Measurements from ENCODE around the gene CTNNA1.

CTNNA1 gene

DNA sequence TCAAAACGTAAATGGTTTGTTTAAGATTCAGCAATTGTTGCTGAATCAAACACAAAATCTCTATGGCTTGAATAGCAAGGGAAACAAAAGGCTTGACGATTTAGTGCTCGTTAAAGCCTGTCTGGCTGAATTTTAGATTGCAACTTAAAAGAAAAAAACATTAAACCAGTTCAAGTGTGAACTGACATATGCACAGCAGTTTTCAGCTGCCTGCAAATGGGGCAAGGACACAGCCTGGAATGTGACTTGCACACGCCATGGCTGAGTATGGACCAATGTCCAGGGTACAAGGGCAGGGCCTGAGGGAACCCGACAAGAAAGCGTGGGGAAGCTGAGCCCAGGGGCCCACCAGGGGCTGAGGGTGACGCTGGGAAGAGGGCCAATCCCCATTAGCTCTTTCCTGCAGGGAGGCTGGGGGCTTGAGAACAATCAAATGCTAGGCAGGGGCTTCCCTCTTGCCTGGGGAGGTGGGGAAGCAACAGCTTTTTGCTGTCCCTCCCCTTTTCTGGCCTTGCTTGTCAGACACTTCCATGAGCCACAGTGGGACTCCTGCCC is 211.5 kb downstream of the CTNNA1 start:
- no peak for DNase-seq (ENCODE audit: low read depth in 3 of 3)

DNA sequence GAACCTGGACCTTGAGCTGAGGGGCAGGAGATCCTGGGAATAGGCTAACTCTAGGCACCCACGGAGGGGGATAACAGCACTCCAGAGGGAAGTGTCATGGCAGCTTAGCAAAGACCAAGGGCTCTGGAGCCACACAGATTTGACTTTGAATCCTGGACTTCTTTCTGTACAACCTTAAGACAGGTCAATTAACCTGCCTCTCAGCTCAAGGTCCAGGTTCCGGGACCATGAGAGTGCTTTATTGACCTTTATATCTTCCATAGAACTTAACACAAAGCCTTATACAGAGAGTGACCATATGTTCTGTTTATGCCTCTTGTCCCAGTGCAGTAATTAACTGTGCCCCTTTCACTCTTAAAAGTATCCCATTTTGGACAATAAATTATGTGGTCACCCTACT is 212.4 kb downstream of the CTNNA1 start:
- DNase-seq (ENCODE audit: low read depth in 3 of 3): no peak

DNA sequence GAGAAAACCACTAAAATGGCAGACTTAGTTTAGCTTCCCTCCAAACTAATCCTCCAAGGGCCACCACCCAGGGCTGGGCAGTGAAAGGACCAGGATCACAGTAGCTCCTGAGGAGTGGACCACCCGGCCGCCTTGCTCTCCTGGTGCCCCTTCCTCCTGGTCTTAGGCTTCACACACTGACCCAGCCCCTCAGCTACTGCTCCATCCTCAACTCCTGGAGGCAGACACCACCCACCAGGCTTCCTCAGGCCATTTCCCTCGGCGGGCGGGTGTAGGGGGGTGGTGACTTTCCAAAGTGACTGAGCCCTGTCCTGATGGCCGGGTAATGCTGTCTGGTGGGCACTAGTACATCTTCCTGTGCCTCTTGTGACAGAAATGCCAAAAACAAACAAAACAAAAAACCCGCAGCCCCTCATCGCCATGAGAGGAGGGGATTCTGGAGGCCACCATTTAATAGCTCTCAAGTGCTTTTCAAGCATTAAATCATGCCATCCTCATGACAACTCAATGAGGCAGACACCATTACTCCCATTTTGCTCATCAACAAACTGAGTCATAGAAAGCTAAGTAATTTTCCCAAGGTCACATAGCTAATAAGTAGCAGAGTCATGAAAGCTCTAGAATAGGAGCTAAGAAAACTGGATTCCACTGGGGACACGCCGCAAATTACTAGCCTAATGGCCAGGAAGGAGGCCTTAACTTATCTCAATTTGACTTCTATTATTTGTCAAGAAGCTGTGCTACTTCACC is 213.2 kb downstream of the CTNNA1 start:
- no peak for DNase-seq (ENCODE audit: low read depth in 3 of 3)

DNA sequence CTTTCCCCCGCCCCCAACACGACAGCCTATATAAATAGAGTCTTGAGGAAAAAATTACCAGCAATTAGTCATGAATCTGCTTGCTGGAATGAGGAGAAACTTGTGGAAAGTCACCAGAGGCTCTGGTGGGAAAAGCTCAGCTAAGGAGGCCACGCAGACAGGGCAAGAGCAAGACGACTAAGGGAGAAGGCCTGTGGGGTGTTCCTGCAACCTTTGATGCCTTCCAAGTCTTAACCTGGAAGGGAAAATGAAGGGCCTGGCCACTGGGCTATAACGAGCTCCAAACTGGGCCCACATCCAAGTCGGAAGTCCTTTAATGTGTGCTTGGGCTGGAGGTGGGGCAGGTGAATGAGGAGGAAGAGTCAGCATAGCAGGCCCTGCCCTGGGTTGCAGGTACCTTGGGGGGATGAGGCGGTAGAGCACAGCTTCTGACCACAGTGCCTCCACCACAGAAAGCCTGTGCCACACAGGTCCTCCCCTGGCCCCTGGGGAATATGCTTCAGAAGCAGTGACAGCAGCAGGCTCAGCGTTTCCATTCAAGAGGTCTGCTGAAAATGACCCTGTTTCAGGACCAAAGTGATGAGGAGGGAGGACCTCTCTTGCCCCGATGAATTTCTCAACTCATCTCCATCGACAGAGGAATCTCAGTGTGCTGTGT is 214.7 kb downstream of the CTNNA1 start:
- DNase-seq (ENCODE audit: low read depth in 3 of 3): no peak

DNA sequence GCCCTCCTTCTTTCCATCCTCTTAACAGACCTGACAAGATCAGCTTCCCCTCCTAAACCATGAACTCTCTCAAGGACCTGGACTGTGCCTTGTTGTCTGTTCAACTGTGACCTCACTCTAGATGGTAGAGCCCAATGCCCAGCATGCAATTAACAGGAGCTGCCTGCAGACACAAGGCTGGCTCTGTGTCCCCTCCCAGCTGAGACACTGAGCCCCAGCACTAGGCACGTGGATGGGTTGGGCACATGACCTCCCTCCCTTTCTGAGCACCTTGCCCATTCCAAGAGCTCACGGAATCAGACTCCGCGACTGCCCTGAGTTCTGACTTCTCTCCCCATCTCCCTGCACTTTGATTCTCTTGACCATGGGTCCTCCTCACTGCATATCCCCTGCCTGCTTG is 215.4 kb downstream of the CTNNA1 start:
- DNase-seq (ENCODE audit: low read depth in 3 of 3): no peak

DNA sequence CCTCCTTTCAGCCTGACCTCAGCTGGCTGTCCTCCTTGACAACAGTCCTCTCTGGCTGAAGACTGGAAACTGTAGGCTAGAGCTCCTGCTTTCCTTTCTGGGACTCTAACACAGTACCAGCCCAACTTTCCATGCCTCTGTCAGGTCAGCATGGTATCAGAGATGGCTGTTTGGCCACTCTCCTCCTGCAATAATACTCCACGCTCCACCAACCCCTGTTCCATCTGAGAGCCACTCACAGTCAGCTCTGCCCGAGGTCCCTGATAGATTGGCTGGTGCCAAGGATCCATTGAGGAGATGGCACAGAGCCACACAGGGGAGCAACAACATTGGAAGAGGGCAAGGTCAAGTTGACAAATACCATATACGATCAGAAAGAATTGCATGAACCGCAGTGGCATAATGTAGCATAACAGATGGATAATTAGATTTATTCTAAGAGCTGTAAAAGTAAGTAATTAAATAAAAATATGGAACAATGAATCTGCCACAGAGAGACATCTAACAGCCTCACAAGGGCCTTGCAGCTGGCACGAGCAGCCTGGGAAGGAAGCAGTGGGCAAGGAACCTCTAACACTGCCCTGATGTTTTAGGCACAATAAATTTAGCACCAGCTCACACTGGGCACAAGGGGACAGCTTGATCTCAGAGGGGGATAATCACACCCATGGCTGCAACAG is 216.2 kb downstream of the CTNNA1 start:
- no peak for DNase-seq (ENCODE audit: low read depth in 3 of 3)

DNA sequence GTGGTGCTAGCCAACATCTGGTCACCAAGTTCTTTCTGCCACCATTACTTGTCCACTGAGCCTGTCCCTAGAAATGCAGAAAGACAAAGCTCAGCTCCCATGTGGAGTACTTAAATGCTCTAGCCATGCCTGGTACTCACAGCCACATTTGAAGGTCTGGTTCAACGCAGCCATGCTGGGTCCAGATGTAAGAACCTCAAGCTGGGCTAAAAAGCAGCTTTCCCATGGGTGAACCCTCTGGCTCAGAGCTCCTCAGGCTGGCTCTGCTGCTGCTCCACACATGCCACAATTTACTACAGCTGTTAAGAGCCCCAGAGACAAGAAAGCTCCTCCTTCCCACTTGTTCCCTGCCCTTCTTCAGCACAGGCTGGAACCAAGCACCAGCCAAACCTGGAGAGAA is 219.0 kb downstream of the CTNNA1 start:
- DNase-seq (ENCODE audit: low read depth in 3 of 3): no peak

DNA sequence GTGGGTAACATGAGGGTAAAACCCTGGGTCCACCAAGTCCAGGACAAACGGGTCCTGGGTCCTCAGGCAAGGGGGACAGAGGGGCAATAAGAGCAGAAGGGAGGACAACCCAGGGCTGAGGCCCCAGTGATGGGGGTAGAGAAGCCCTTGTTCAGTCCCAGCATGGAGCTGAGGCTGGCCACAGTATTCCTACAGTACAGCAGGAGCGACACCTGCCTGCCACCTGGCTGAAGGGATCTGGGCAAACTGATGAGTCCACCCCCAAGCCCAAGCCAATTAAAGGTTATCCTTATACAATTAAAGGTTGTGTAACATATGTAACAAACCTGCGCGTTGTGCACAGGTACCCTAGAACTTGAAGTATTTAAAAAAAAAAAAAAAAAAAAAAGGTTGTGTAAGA is 219.6 kb downstream of the CTNNA1 start:
- DNase-seq (ENCODE audit: low read depth in 3 of 3): no peak

DNA sequence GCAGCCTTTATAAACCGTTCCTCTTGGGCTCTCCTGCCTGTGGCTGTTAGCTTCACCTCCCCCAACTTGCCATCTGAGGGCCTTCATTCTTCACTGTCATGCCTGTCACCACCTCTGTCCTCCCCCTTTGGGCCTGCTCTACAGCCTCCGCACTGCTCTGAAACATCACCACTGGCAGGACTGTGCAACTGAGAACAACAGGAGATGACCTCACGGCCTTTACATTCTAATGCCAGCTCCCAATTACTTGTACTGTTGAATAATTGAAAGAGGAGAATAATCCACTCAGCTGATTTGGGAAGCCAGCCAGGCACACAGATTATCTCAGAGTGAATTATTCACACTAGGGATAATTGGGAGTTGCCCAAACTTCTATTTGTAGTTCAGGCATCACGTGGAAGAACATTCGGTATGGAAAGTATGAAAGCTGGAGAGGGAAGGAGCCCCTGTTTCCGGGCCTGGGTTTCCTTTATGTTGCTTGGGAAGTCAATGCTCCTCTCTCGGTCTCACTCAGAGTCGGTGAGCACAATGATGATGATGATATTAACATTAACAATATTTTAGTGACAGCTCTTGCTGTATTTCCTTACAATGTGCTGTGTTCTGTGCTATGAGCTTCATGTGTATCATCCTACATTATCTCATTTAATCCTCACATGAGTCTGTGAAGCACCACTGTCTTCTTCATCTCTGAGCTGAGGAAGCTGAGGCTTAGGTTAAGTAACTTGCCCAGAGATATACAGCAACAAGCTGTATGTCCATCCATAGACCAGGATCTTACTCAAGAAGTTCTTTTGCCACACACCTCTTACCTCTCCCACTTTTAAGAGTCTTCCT is 221.2 kb downstream of the CTNNA1 start:
- no peak for DNase-seq (ENCODE audit: low read depth in 3 of 3)

DNA sequence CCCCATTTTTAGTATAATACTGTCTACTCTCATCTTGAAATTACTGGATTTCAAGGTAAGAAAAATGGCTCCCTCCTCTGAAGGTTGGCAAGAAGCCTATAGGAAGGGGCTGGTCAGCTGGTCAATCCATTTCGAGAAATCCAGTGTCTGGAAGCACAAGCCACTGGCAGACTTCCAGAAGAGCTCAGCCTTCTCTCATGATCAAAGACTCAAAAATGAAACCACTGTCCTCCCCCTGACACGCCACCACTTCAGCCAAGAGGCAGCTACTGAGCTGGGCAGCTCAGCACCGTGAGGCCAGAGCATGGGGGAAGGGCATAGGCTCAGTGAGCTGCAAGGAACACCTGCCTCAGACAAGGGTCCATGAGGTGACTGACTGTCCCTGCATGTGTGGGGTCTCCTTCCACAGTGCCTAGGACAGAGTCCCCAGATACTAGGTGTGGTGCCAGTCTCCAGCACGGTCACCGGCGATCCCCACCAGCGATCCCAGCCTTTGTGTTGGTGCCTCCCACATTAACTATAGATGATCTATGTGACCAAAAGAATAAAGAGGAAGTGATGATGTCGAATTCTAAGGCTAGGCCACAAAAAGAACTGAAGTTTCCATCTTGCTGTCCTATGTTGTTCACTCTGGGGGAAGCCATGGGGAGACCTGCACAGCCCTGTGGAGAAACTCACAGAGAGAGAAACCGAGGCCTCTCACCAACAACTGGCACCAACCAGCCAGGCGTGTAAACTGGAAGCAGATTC is 222.0 kb downstream of the CTNNA1 start:
- no peak for DNase-seq (ENCODE audit: low read depth in 3 of 3)

DNA sequence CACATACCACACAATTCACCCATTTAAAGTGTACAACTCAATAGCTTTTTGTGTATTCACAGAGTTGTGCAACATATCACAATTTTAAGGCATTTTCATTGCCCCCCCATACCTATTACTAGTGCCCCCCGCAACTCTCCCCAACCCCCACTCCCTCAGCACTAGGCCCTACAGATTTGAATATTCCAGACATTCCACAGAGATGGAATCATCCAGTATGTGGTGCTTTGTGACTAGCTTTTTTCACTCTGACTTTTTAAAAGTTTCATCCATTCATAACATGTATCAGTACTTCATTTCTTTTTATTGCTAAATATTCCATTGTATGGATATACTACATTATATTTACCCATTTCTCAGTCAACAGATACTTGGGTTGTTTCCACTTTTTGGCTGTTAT is 224.9 kb downstream of the CTNNA1 start:
- DNase-seq (ENCODE audit: low read depth in 3 of 3): no peak

DNA sequence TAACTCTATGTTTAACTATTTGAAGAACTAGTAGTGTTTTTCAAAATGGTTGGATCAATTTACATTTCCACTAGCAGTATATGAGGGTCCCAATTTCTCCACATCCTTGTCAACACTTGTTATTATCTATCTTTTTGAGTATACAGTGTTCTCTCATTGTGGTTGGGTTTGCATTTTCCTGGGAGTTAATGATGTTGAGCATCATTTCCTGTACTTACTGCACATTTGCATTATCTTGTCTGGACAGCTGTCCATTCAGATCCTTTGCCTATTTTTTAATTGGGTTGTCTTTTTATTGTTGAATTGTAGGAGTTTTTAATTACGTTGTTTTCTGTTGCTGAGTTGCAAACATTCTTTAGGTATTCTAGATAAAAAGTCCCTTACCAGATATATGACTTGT is 225.4 kb downstream of the CTNNA1 start:
- DNase-seq (ENCODE audit: low read depth in 3 of 3): no peak

DNA sequence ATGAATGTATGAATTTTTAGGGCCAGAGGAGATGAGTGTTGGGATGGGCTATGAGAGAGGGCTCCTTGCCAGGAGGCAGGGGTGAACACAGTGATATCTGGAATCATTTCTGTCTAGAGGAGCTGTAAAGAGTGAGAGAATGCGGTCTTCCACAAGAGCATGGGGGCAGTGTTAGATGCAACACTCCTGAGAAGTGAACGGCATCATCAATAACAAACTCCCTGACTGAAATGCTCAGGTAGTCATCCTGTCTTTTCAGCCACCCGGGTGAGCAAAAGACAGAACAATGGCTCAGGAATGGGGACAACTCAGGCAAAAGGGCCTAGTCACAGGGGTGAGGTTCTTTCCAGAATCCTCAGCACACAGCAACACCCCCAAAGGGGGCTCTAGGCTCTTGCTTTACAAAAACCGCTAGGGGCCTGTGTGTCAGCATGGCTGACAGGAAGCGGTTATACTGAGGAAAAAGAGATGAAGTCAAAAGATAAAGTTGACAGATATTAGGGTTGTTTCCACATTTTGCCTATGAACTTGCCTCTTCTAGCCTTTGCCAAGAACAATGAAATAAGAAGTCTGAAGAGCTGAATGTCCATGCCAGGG is 226.6 kb downstream of the CTNNA1 start:
- peak in 1 of 3 experiments; percentile 12 for DNase-seq (ENCODE audit: low read depth in 3 of 3)

DNA sequence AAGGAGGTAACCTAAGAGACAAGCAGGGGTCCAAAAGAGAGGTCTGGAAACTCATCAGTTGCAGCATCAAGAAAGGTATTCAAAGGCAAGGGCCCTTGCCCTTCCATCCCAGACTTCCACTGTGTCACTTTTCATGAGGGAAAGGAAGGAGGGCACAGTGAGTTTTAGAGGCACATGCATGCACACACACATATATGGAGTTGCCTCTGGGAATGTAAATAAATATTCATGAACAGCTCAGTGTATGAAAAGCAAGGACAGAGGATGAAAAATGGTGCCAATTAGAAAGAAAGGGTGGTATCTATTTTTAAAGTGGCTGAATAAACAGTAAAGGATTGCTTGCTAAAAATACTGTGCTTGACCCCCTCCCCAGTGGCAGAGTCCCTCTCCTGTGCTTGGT is 227.2 kb downstream of the CTNNA1 start:
- no peak for DNase-seq (ENCODE audit: low read depth in 3 of 3)

DNA sequence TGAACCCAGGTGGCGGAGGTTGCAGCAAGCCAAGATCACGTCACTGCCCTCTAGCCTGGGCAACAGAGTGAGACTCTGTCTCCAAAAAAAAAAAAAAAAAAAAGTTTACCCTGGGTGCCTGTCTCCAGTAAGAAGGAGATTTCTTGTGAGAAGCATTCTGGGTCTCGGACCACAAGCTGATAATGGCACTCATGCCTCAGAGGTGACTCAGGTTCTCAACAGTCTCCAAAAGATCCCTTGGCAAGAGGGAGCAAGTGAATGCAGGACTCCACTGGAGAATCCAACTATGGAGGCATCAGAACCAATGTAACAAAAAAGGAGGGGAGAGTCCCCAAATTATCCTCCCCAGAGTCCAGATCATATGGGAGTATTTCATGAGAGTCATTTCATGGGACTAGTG is 227.9 kb downstream of the CTNNA1 start:
- DNase-seq (ENCODE audit: low read depth in 3 of 3): no peak

DNA sequence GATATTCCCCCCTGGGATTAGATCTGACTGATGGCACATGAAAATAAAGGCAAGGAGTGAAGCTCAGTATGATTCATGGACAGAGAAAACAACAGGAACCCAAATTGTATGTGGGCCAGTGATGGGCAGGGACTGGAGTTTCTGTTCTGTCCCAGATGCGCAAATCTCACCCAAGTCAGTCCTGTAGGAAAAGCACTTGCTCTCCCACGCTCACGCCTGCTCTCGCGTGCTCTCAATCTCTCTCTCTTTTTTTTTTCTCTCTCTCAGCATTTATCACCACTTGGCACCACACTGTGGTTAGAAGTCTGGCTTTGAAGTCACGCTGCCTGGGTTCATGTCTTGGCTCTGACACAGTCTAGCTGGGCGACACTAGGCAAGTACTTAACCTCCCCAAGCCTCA is 228.4 kb downstream of the CTNNA1 start:
- no peak for DNase-seq (ENCODE audit: low read depth in 3 of 3)

DNA sequence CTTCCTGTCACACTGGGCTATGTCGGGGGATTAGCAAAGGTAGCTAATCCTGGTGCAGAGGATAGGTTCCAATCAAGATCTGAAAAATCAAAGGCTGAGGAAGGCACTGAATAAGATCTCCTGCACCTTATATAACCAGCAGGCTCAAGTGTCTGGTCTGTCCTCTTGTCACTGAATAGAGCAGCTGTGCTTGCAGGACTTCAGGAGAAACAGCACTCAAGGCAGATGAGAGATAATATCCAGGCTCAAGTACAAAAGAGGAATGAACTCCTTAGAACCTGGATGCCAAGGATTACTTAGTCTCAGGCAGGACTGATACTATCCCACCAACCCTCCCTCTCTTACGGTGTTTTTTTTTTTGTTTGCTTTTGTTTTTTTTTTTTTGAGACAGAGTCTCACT is 230.8 kb downstream of the CTNNA1 start:
- DNase-seq (ENCODE audit: low read depth in 3 of 3): no peak

All from stimulated activated CD4-positive, alpha-beta T cell treated with anti-CD3 and anti-CD28 coated beads, TNF-alpha, amount 100 ng/mL, for 24 hours (primary cell).